Endothelial cell of umbilical vein (primary cell): Measurements from ENCODE around the gene STAC3. TPM values are rescaled to one million over a fixed set of nuclear protein-coding genes. Genes with fewer than 3 reads are reported as not detected.
A peak's percentile ranks its signal among the peaks of the same experiment; 100 is the strongest.

Source experiments
- BruUV-seq: library from RNA; stranded (reverse); fragments of 400-500 nt; replicated peaks from 2 replicates; lab custom pipeline; 2021; lab: Mats Ljungman, UMichigan
- CTCF ChIA-PET: fragments of 300-600, 350-600 bp; sonication (Branson Sonifier 250); formaldehyde crosslinking; loops from one replicate; lab custom pipeline; 2021; ENCODE audit warnings: antibody characterized with exemption, inconsistent platforms; lab: Charles Lee
- POLR2A ChIA-PET: fragments of 300-600, 350-600 bp; sonication (Branson Sonifier 250); formaldehyde crosslinking; loops from one replicate; lab custom pipeline; 2021; ENCODE audit warnings: antibody characterized with exemption, inconsistent platforms; lab: Charles Lee
- DNase-seq: peaks from one replicate; pipeline ENCODE4 v3.0.0-alpha.2; 2011; ENCODE audit warnings: low read depth, low spot score
- FAIRE-seq: peaks from 2 replicates; lab custom pipeline; 2011; peaks lifted over from hg19 to GRCh38; lab: Jason Lieb, UNC
- H2AFZ ChIP-seq: 2 replicates; pipeline ENCODE4 v1.6.0; 2012; ENCODE audit warnings: low read depth, low read length, control low read depth, inconsistent platforms
- H3K27ac ChIP-seq: 2 replicates; pipeline ENCODE4 v1.5.1; 2011; ENCODE audit warnings: low read depth, mild to moderate bottlenecking, control low read depth, low read length, moderate library complexity; ENCODE audit not compliant: insufficient read depth
- H3K27me3 ChIP-seq, 2 experiments: 2 replicates each; pipeline versions ENCODE4 v1.6.0 to v1.6.1; 2011; ENCODE audit warnings: low read length in 2 of 2, mixed read lengths in 1 of 2; ENCODE audit not compliant: control insufficient read depth in 2 of 2, insufficient read depth in 2 of 2
- H3K36me3 ChIP-seq, 2 experiments: 2 replicates in 1 of 2; 3 replicates in 1 of 2; pipeline ENCODE4 v1.5.1; 2011; ENCODE audit warnings: low read length in 2 of 2, mild to moderate bottlenecking in 1 of 2, moderate library complexity in 1 of 2; ENCODE audit not compliant: control insufficient read depth in 2 of 2, insufficient read depth in 2 of 2; ENCODE audit errors: extremely low read depth in 1 of 2
- H3K4me1 ChIP-seq: 3 replicates; pipeline ENCODE4 v1.5.1; 2011; ENCODE audit warnings: mild to moderate bottlenecking, low read length; ENCODE audit not compliant: control insufficient read depth, insufficient read depth; ENCODE audit errors: extremely low read depth
- H3K4me2 ChIP-seq: 2 replicates; pipeline ENCODE4 v1.6.1; 2011; ENCODE audit warnings: low read length, control low read depth, mixed read lengths; ENCODE audit not compliant: insufficient read depth
- H3K4me3 ChIP-seq, 3 experiments: fragments of 200-600 bp in 1 of 3; sonication (generic), shearing (Covaris generic) in 1 of 3; replicated peaks in 1 of 3; 2 replicates each; pipeline ENCODE4 v1.5.1; 2011 to 2016; ENCODE audit warnings: control low read depth in 3 of 3, low read length in 3 of 3, mild to moderate bottlenecking in 2 of 3, inconsistent platforms in 1 of 3, low read depth in 1 of 3, moderate library complexity in 1 of 3; ENCODE audit not compliant: insufficient read depth in 1 of 3
- H3K79me2 ChIP-seq: 2 replicates; pipeline ENCODE4 v1.6.0; 2012; ENCODE audit warnings: low read length, inconsistent platforms; ENCODE audit not compliant: control insufficient read depth, insufficient read depth
- H3K9ac ChIP-seq: replicated peaks from 2 replicates; pipeline ENCODE3; 2011; ENCODE audit warnings: low read length, control low read depth; ENCODE audit not compliant: insufficient read depth; ENCODE audit errors: extremely low read depth
- H3K9me1 ChIP-seq: replicated peaks from 3 replicates; pipeline ENCODE4 v1.6.0; 2011; ENCODE audit warnings: mild to moderate bottlenecking, low read length; ENCODE audit not compliant: control insufficient read depth, insufficient read depth; ENCODE audit errors: extremely low read depth
- H3K9me3 ChIP-seq: replicated peaks from 2 replicates; pipeline ENCODE4 v1.5.1; 2012; ENCODE audit warnings: low read length, inconsistent platforms; ENCODE audit not compliant: control insufficient read depth, insufficient read depth
- H4K20me1 ChIP-seq: replicated peaks from 2 replicates; pipeline ENCODE3; 2011; ENCODE audit warnings: mild to moderate bottlenecking, low read length; ENCODE audit not compliant: control insufficient read depth, insufficient read depth; ENCODE audit errors: extremely low read depth
- CTCF ChIP-seq, 2 donors: IDR thresholded peaks; 1 replicate in 1 of 2; 2 replicates in 1 of 2; pipeline ENCODE4 v1.5.1; 2011; ENCODE audit warnings: low read length in 2 of 2, mild to moderate bottlenecking in 2 of 2, moderate library complexity in 2 of 2, control low read depth in 1 of 2, inconsistent platforms in 1 of 2, low read depth in 1 of 2; ENCODE audit not compliant: insufficient read depth in 1 of 2; ENCODE audit errors: extremely low read depth in 1 of 2
- GATA2 ChIP-seq: IDR thresholded peaks from 2 replicates; pipeline ENCODE4 v1.7.0; 2011; ENCODE audit warnings: low read depth, mild to moderate bottlenecking, moderate library complexity, mixed read lengths, low read length; ENCODE audit not compliant: insufficient read length, insufficient read depth
- JUN ChIP-seq: IDR thresholded peaks from 2 replicates; pipeline ENCODE4 v1.6.1; 2011; ENCODE audit warnings: borderline replicate concordance, low read depth; ENCODE audit not compliant: insufficient read length, insufficient read depth
- MAX ChIP-seq: IDR thresholded peaks from 2 replicates; pipeline ENCODE4 v1.6.1; 2011; ENCODE audit not compliant: insufficient read depth, insufficient read length
- MYC ChIP-seq: IDR thresholded peaks from one replicate; pipeline ENCODE4 v1.6.1; 2011; ENCODE audit warnings: mild to moderate bottlenecking, low read depth, low read length
- POLR2AphosphoS5 ChIP-seq: IDR thresholded peaks from 2 replicates; pipeline ENCODE4 v1.6.1; 2012; ENCODE audit warnings: low read depth, mild to moderate bottlenecking, control low read depth, low read length, moderate library complexity; ENCODE audit not compliant: insufficient read depth
- dilution Hi-C: fragments of 300-500 bp; cut with MboI; formaldehyde crosslinking; loops from one replicate; pipeline ENCODE4 v1.15.0; 2019; ENCODE audit warnings: low sequenced_read_pairs; ENCODE audit not compliant: extremely low pct_ligation_motif_present
- intact Hi-C: fragments of 100-400 bp; cut with micrococcal nuclease; formaldehyde crosslinking; loops from one replicate; pipeline ENCODE4 v1.10.0; 2022
- polyA plus RNA-seq, 4 experiments: library from polyadenylated mRNA; depleted of rRNA in 3 of 4; stranded (reverse) in 3 of 4; unstranded in 1 of 4; fragments of >200 nt; gene quantifications; 2 replicates each; pipeline versions ENCODE4 v1.2.1 to v1.2.3, GENCODE V29; 2011 to 2012; ENCODE audit warnings: missing spikeins in 1 of 4
- total RNA-seq: library from RNA; stranded (reverse); gene quantifications from 2 replicates; pipeline ENCODE4 v1.2.3, GENCODE V29; 2021

STAC3 gene
- total and polyA plus RNA-seq, 2 donors (not counting 3 experiments of a cell fraction or from before 2014, with no cell fraction given) = 0.36 to 0.55 TPM

GRCh38 chr12:57213058-57213715 is 37.8 kb downstream of the STAC3 start:
- intact Hi-C loops (loop anchor here (1.0 kb wide), 2 partner anchors 30 to 240 kb away; no protein-coding TSS in a partner anchor), dilution Hi-C loops (no loop called here)
- POLR2A ChIA-PET = interaction anchor here (0.6 to 1.0 kb wide), 3 partner anchors 17 to 67 kb away, joined by 3 to 11 read pairs (median 4); partner anchors contain the start of gene SHMT2
- Histone ChIP-seq H3K9me1 (no peaks in the 10 kb centered on the region), H3K4me2 (no peak overlapping the region), H3K36me3 (no peaks in the 10 kb centered on the region), H3K9me3 (no peaks in the 10 kb centered on the region), H3K4me1 (peaks cover 2% of the 10 kb centered on the region), H2AFZ (no peak overlapping the region), H3K27me3 (peaks cover 37 to 42% of the 10 kb centered on the region in 2 experiments), H3K27ac (no peak overlapping the region), H3K4me3 (no peak overlapping the region), H3K79me2 (no peaks in the 10 kb centered on the region), H3K9ac (no peak overlapping the region), H4K20me1 (no peaks in the 10 kb centered on the region)
- no TSS peak for BruUV-seq
- TF ChIP-seq POLR2AphosphoS5 (no peak), CTCF (IDR thresholded peaks at IDR 0.05; ENCODE audit: extremely low read depth in 1 of 2, insufficient read depth in 1 of 2, low read depth in 1 of 2, low read length in 2 of 2) (peak; percentile 96 to 98), JUN (no peak), MAX (peak; percentile 35), GATA2 (no peak), MYC (peak; percentile 75)
- CTCF ChIA-PET = interaction anchor here (0.6 to 4.7 kb wide), 27 partner anchors 8 to 659 kb away, joined by 3 to 214 read pairs (median 4); partner anchors contain the start of genes LRP1, SHMT2 and STAC3
- peak; percentile 89 for FAIRE-seq
- DNase-seq = peak; percentile 82
